Naive B cell (primary cell): ENCODE data around the gene NOL4L. TPM values are rescaled to one million over a fixed set of nuclear protein-coding genes. Genes with fewer than 3 reads are reported as not detected.

Experiments used
- ATAC-seq, 2 donors: fragments of 150-1000 bp; cut with Tn5 transposase; 2 replicates each; pipeline ENCODE4 v1.10.0; 2021; ENCODE audit warnings: low read depth in 2 of 2, mild to moderate bottlenecking in 2 of 2, moderate library complexity in 2 of 2
- DNase-seq: peaks from one replicate; pipeline ENCODE4 v3.0.0; 2022
- H3K27ac Mint-ChIP-seq, 6 donors: one replicate each; pipeline ENCODE4 v1.8.0; 2020 to 2022; ENCODE audit warnings: mild to moderate bottlenecking in 6 of 6, mixed read lengths in 6 of 6, moderate library complexity in 5 of 6, inconsistent platforms in 2 of 6
- H3K27me3 Mint-ChIP-seq, 3 donors: one replicate each; pipeline ENCODE4 v1.8.0; 2021 to 2022; ENCODE audit warnings: mixed read lengths in 3 of 3, mild to moderate bottlenecking in 1 of 3
- H3K36me3 Mint-ChIP-seq, 2 donors: one replicate each; pipeline ENCODE4 v1.8.0; 2020 to 2022; ENCODE audit warnings: mixed read lengths in 2 of 2, inconsistent platforms in 1 of 2, mild to moderate bottlenecking in 1 of 2
- H3K4me1 Mint-ChIP-seq, 3 donors: one replicate each; pipeline ENCODE4 v1.8.0; 2020 to 2022; ENCODE audit warnings: mixed read lengths in 3 of 3, inconsistent platforms in 1 of 3, mild to moderate bottlenecking in 1 of 3, moderate library complexity in 1 of 3
- H3K4me3 Mint-ChIP-seq, 8 donors: one replicate each; pipeline ENCODE4 v1.8.0; 2020 to 2022; ENCODE audit warnings: mild to moderate bottlenecking in 8 of 8, mixed read lengths in 8 of 8, moderate library complexity in 8 of 8, inconsistent platforms in 2 of 8
- H3K9me3 Mint-ChIP-seq, 7 donors: one replicate each; pipeline ENCODE4 v1.8.0; 2020 to 2022; ENCODE audit warnings: mixed read lengths in 7 of 7, mild to moderate bottlenecking in 5 of 7, inconsistent platforms in 2 of 7, moderate library complexity in 1 of 7
- polyA plus RNA-seq, 6 donors: library from polyadenylated mRNA; unstranded; fragments of 300-500 nt; fragmentation: Illumina TruSeq; gene quantifications; one replicate each; pipeline ENCODE4 v1.2.3, GENCODE V29; 2021; ENCODE audit warnings: low read depth in 6 of 6

NOL4L gene
- polyA plus RNA-seq, 6 donors from 2014 or later, result 1.3 to 4.2 (median 1.5) TPM; not detected in 1

DNA sequence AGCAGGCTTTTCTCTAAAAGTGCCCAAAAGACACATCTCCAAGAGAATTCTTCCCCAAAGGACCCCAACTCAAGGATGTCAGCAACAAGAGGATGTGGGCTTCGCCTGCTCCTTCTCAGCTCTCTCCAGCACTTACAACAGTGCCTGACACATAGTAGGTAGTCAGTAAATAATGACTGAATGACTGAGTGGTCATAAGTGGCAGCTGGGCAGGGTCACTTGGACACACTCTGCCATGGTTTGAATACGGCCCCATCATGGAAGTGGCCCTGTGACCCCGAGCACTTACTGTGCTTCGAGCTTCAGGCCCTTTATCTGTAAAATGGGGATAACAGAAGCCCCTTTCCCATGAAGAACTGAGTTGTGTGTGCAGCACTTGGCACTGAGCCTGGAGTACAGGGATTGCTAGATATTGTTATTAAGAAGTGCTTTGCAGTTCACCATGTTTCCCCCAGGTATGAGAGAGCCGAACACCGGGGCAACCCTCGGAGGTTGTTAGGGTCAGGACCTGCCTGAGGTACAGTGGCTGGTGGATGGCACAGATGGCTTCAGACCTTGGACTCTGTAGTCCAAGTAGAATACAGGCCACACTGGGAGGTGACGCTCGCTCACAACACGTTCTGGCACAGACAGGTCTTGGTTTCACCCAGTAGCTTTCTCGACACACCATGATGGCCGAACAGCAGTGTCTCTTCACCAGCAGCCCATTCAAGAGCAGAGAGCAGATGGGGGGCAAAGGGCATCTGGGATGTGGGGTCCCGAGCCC is 56.0 kb downstream of the NOL4L start:
- DNase-seq (no peak), ATAC-seq (no peak)
- H3K4me1 Mint-ChIP-seq, result peaks cover 38 to 45% (median 38%) of the 10 kb centered on the region in 3 donors
- no peaks in the 10 kb centered on the region for H3K36me3 Mint-ChIP-seq
- peaks cover 0 to 4% (median 0%) of the 10 kb centered on the region in 3 donors for H3K27me3 Mint-ChIP-seq
- H3K4me3 Mint-ChIP-seq, result no peak overlapping the region
- no peaks in the 10 kb centered on the region for H3K9me3 Mint-ChIP-seq
- peak overlapping the region in 3 of 6 donors; percentile 53 to 70 (median 65) for H3K27ac Mint-ChIP-seq

DNA sequence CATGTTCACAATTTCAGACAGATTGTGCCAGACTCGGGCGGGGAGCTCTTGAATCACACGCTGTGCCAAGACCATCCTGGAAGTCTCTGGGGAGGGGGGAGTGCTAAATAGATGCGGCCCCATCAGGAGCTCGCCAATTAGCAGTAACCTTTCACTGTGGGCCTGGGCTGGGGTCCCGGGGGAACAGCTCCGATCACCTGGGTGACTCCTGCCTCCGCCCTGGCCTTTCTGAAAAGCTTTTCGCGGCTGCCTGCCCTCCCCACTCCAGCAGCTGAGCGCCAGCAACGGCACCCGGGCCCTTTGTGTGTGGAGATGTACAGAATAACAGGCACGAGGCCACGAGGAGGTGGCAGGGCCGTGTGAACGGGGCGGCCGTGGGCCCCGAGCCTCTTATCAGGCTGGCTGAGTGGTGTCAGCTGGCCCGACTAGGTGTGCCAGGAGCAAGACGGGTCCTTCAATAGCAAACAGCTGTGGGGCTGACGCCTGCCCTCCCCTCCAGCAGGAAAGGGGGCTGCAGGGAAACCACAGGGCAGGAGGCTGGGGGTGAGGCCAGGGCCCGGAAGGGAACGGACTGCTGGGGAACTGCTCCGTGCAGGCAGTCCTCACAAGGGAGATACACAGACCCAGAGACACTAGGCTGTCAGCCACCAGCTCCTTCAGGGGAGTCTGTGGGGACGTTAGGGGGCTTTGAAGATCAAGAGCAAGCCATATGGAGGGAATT is 56.8 kb downstream of the NOL4L start:
- H3K36me3 Mint-ChIP-seq, result no peaks in the 10 kb centered on the region
- H3K4me1 Mint-ChIP-seq, result peaks cover 34 to 51% (median 39%) of the 10 kb centered on the region in 3 donors
- DNase-seq (no peak), ATAC-seq (peak; percentile 61 to 63)
- peaks cover 0 to 4% (median 0%) of the 10 kb centered on the region in 3 donors for H3K27me3 Mint-ChIP-seq
- H3K4me3 Mint-ChIP-seq, result peak overlapping the region in 6 of 8 donors; percentile 13 to 79 (median 48)
- H3K9me3 Mint-ChIP-seq, result no peaks in the 10 kb centered on the region
- peak overlapping the region in 3 of 6 donors; percentile 53 to 75 (median 59) for H3K27ac Mint-ChIP-seq

DNA sequence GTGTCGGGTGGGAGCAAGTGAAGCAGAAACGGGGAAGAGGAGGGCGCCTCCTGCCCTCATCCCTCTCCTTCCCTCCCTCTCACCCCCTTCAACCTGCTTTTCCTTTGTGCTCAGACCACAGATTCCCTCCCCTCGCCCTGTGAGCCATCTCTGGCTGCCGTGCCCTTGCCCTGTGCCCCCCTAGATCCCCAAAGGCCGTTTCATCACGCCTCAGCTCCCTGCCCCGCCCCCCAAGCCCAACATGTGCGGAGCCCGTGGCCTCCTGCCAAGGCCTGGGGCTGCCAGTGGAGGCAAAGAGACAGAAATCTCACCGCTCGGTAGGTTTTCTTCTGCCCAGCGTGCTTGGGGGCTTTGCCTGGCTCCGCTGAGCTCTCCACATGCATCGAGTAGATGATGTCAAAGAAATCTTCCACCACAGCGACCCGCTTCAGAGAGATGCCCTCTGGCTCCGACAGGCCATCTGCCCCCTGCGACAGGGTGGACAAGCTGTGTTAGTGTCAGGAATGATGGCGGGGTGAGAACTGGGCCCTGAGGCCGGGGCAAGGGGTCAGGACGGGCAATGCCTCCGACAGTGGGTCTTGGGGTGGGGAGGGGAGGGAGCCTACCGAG is 57.6 kb downstream of the NOL4L start:
- H3K36me3 Mint-ChIP-seq, result no peaks in the 10 kb centered on the region
- H3K27ac Mint-ChIP-seq, result peak overlapping the region in 4 of 6 donors; percentile 47 to 73 (median 56)
- H3K27me3 Mint-ChIP-seq, result peaks cover 0 to 4% (median 0%) of the 10 kb centered on the region in 3 donors
- no peak for DNase-seq
- peaks cover 42 to 58% (median 42%) of the 10 kb centered on the region in 3 donors for H3K4me1 Mint-ChIP-seq
- peak; percentile 30 to 36 for ATAC-seq
- peak overlapping the region in 6 of 8 donors; percentile 35 to 79 (median 49) for H3K4me3 Mint-ChIP-seq
- H3K9me3 Mint-ChIP-seq, result no peaks in the 10 kb centered on the region

DNA sequence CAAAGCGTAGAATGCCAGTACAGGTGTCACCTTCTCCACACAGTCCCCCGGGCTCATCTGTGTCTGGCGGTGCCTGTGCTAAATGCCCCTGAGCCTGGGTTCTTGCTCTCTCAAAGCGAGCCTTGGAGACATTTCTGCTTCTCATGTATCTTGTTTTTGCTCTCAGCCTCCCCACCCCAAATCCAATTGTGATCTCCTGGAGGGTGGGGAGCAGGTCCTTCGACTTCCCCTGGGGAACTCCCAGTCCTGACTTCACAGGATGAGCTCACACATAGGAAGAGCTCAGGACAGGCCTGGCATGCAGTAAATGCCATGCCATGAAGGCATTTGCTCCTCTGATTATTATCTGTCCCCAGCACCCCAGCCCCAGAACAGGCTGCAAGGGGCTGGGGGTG is 58.1 kb downstream of the NOL4L start:
- no peaks in the 10 kb centered on the region for H3K36me3 Mint-ChIP-seq
- peak overlapping the region in 4 of 8 donors; percentile 27 to 54 (median 42) for H3K4me3 Mint-ChIP-seq
- peak overlapping the region in 3 of 6 donors; percentile 26 to 60 (median 53) for H3K27ac Mint-ChIP-seq
- H3K9me3 Mint-ChIP-seq, result no peaks in the 10 kb centered on the region
- DNase-seq, result no peak
- peaks cover 0 to 4% (median 0%) of the 10 kb centered on the region in 3 donors for H3K27me3 Mint-ChIP-seq
- no peak for ATAC-seq
- peaks cover 46 to 62% (median 47%) of the 10 kb centered on the region in 3 donors for H3K4me1 Mint-ChIP-seq

DNA sequence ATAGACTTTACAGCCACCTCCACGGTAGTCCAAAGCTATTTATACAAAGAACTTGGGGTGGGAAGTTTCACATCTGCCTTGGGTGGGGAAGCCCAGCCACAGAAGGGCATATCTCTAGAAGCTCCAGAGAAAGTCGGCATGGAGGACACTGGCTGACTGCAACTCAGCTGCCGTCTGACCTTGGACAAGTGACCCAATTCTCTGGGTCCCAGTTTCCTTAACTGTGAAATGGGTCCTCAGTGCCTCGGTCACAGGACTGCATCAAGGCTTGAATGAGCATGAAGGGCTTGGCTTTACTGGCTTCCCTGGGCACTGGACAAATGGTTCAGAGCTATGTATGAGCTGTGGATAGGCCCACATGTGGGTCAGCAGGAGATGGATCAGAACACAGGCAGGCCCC is 58.6 kb downstream of the NOL4L start:
- peaks cover 42 to 67% (median 52%) of the 10 kb centered on the region in 3 donors for H3K4me1 Mint-ChIP-seq
- peak overlapping the region in 2 of 6 donors; percentile 41 to 53 for H3K27ac Mint-ChIP-seq
- peaks cover 0 to 4% (median 0%) of the 10 kb centered on the region in 3 donors for H3K27me3 Mint-ChIP-seq
- no peak for DNase-seq
- peak overlapping the region in 3 of 8 donors; percentile 27 to 68 (median 37) for H3K4me3 Mint-ChIP-seq
- no peaks in the 10 kb centered on the region for H3K9me3 Mint-ChIP-seq
- no peak for ATAC-seq
- no peaks in the 10 kb centered on the region for H3K36me3 Mint-ChIP-seq

DNA sequence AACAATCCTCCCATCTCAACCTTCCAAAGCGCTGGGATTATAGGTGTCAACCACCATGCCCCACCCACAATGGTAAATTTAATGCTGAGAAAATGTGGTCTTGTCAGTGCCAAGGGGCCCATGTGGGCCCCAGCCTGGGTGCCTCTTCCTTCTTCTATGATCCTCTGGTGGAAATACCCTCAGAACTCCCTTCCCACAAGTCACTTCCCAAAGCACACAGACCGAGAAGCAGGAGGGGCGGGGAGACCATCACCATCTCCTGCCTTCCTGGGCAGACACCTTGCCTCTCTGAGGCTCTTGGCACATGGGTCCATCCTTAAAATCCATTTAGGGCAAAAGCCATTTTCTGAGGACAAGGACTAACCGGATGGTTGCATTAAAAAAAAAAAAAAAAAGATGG is 59.0 kb downstream of the NOL4L start:
- Mint-ChIP-seq H3K9me3 (no peaks in the 10 kb centered on the region), H3K36me3 (no peaks in the 10 kb centered on the region), H3K27me3 (peaks cover 0 to 4% (median 0%) of the 10 kb centered on the region in 3 donors), H3K4me1 (peaks cover 42 to 69% (median 55%) of the 10 kb centered on the region in 3 donors), H3K27ac (no peak overlapping the region), H3K4me3 (peak overlapping the region in 4 of 8 donors; percentile 27 to 68 (median 38))
- no peak for ATAC-seq
- no peak for DNase-seq

DNA sequence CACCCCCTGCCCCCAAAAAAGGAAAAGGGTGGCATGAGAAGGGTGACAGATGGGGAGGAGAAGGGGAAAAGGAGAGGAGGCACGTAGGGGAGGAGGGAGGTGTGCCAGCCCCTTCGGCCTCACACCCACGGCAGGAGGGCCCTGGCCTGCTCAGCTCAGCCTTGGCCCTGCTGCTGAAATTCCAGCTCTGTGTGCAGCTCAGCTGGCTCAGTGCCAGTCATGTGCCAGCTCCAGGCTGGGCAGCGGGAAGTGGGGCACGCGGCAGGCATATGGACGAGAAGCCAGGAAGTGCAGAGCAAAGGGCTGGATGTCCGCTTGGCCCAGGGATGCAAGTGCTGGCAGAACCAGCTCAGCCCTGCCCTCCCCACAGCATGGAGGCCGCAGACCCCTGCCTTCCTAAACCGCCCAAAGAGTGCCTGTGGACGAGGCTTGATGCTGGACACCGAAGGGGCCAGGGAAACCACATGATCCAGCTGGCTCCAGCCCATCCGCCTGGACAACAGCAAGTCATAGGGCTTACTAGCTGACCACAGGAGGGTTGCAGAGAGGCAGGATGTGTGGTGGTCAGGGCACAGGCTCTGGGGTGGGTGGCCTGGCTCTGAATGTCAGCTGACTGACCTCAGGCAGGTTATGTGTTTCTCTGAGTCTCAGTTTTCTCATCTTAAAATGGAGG is 60.2 kb downstream of the NOL4L start:
- no peak for ATAC-seq

DNA sequence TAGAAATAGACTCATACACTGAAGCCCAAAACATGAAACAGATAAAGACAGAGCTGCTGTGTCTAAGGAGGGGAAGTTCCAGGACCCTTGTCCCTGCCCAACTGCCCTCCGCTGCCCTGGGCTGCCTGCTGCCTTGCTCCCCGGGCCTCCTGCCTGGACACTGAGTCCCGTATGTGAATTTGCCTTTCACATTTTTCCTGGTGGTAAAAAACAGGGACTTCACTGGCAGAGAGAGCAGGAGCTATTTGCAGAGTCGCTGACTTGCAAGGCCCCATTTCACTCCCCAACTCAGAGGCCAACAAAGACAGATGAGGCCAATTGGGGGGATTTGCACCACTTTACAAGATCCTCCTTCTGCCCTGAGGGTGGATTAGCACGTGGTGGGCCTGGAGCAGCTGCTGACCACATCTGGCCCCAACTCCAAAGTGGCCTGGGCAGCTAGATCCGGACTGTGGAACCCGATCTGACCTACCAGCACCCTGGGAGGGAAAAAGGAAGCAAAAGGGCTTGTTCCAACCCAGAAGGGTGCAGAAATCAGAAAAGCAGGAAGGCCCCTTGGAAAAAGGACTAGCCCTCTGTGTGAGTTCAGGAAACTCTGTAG is 61.4 kb downstream of the NOL4L start:
- H3K4me1 Mint-ChIP-seq, result peaks cover 38 to 61% (median 51%) of the 10 kb centered on the region in 3 donors

More for the DNA sequence above, 60.2 kb downstream of the NOL4L start:
- Mint-ChIP-seq H3K27ac (no peak overlapping the region), H3K9me3 (no peaks in the 10 kb centered on the region), H3K36me3 (no peaks in the 10 kb centered on the region), H3K4me1 (peaks cover 42 to 69% (median 56%) of the 10 kb centered on the region in 3 donors), H3K4me3 (no peak overlapping the region), H3K27me3 (peaks cover 0 to 4% (median 0%) of the 10 kb centered on the region in 3 donors)
- DNase-seq, result no peak

DNA sequence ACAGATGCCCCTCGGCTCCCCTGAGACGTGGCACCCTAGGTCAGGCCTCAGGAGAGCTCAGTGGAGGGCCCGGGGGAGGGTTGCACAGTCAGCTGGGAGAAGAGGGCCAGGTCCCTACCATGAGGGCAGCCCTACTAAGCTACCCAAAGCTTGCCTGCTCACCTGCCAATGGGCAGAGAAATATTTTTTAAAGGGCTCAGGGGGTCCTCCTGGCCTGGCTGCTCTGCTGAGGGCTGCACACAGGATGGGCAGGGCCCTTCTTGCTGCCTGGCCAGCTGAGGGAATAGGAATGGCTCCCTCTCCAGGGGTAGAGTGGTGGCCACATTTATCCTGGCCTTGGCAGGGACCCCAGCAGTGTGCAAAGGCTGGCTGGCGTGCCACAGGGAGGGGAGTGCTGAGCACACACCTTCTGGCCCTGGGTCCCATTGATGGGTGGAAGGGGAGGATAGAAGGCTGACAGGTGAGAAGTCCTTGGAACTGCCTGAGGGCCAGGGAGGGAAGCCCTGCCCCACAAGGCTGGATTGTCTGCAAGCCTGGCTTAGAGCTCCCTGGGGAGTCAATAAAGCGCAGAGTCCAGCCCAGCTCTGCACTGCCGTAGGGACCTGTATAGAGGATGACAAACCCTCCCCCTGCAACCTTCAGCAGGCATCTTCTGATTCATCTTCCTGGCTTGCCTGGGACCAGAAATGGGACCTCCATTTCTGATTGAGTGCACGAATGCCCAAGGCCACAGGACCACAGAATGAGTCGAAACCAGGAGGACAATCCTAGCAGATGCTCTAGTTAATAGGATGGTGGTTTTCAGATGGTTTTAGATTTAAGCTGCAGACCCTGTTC is 62.1 kb downstream of the NOL4L start:
- DNase-seq (no peak), ATAC-seq (no peak)
- Mint-ChIP-seq H3K27me3 (peaks cover 0 to 4% (median 0%) of the 10 kb centered on the region in 3 donors), H3K9me3 (no peaks in the 10 kb centered on the region), H3K4me1 (peaks cover 33 to 53% (median 43%) of the 10 kb centered on the region in 3 donors), H3K36me3 (no peaks in the 10 kb centered on the region), H3K27ac (peak overlapping the region in 1 of 6 donors; percentile 70), H3K4me3 (peak overlapping the region in 3 of 8 donors; percentile 1 to 24 (median 22))

More for the DNA sequence above, 61.4 kb downstream of the NOL4L start:
- Mint-ChIP-seq H3K9me3 (no peaks in the 10 kb centered on the region), H3K36me3 (no peaks in the 10 kb centered on the region), H3K27ac (no peak overlapping the region), H3K27me3 (peaks cover 0 to 4% (median 0%) of the 10 kb centered on the region in 3 donors), H3K4me3 (no peak overlapping the region)
- ATAC-seq, result no peak
- no peak for DNase-seq

DNA sequence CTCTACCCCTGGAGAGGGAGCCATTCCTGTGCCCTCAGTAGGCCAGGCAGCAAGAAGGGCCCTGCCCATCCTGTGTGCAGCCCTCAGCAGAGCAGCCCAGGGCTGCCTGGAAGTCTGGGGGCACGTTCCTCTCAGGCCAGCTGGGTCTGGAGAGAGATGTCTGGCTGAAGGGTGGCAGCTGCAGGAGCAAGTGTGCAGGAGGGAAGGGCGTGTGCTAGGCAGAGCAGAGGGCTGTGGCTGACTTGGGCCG is 62.7 kb downstream of the NOL4L start:
- no peaks in the 10 kb centered on the region for H3K36me3 Mint-ChIP-seq
- peaks cover 0 to 4% (median 0%) of the 10 kb centered on the region in 3 donors for H3K27me3 Mint-ChIP-seq
- peak overlapping the region in 2 of 8 donors; percentile 22 to 24 for H3K4me3 Mint-ChIP-seq
- ATAC-seq (peak; percentile 9 to 38), DNase-seq (no peak)
- peak overlapping the region in 1 of 6 donors; percentile 70 for H3K27ac Mint-ChIP-seq
- no peaks in the 10 kb centered on the region for H3K9me3 Mint-ChIP-seq
- peaks cover 28 to 48% (median 38%) of the 10 kb centered on the region in 3 donors for H3K4me1 Mint-ChIP-seq

DNA sequence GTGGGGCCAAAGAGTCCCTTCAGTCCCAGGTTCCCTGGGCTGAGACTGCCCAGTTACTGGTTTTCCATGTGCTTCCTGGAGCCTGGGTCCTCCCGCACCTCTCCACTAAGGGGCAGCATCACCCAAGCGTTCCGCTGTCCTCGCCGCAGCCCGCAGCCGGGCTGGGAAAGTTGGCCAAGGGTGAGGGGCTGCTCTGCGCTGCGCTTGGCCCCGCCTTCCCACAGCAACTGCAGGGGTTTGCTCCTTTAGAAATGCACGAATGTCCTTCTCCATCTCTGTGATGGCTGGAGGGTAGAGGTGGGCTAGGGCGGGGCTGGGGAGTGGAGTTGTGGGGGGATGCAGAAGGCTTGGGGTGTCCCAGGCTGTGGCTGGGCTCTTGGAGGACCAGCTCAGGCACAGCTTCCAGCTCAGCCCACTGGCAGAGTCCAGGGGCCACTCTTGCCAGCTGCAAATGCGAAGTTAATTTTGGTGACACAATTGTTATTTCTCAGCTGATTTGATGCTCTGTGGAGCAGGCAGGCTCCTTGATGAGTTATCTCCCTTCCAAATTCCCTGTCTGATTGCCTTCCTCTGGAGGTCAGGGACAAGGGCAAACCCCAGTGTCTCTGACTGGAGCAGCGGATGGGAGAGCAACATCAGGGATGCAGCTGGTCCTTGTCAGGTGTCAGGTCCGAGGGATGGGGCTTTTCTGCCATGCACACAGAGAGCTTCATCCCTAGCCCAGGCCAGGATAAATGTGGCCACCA is 63.2 kb downstream of the NOL4L start:
- H3K27me3 Mint-ChIP-seq, result peaks cover 0 to 4% (median 0%) of the 10 kb centered on the region in 3 donors
- H3K27ac Mint-ChIP-seq, result peak overlapping the region in 1 of 6 donors; percentile 69
- ATAC-seq, result peak; percentile 79 to 84
- peaks cover 23 to 43% (median 33%) of the 10 kb centered on the region in 3 donors for H3K4me1 Mint-ChIP-seq
- peak; percentile 56 for DNase-seq
- no peaks in the 10 kb centered on the region for H3K36me3 Mint-ChIP-seq
- H3K4me3 Mint-ChIP-seq, result peak overlapping the region in 2 of 8 donors; percentile 24 to 59
- no peaks in the 10 kb centered on the region for H3K9me3 Mint-ChIP-seq
